ENCODE results near the gene RHBDF2.

DNA sequence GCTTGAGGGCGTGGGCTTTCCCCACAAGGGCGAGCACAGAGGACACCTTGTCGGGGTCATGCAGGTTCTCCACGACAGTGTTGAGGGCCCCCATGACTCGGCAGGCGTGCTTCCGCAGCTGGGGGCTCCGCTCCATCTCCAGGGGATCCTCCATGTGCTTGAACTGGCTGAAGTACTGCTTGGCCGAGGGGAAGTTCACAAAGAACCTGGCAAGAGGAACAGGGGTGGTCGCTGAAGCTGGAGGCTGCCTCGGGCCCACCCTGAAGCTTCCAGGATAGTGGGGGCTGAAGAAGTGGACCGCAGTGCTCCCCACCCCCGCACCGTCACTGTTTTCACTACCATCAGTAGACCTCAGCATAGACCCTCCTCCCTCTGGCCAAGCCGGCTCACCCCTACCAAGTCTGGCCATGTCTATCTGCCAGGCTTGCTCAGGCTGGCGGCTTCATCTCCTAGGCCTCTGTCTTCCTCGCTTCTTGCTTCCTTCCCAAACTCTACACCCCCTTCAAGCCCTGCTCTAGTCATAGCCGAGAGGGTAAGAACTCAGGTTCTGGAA is 30.3 kb upstream of the RHBDF2 start:
- TF ChIP-seq, protein P1, sequence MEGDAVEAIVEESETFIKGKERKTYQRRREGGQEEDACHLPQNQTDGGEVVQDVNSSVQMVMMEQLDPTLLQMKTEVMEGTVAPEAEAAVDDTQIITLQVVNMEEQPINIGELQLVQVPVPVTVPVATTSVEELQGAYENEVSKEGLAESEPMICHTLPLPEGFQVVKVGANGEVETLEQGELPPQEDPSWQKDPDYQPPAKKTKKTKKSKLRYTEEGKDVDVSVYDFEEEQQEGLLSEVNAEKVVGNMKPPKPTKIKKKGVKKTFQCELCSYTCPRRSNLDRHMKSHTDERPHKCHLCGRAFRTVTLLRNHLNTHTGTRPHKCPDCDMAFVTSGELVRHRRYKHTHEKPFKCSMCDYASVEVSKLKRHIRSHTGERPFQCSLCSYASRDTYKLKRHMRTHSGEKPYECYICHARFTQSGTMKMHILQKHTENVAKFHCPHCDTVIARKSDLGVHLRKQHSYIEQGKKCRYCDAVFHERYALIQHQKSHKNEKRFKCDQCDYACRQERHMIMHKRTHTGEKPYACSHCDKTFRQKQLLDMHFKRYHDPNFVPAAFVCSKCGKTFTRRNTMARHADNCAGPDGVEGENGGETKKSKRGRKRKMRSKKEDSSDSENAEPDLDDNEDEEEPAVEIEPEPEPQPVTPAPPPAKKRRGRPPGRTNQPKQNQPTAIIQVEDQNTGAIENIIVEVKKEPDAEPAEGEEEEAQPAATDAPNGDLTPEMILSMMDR (IDR thresholded peaks at IDR 0.05): no peak
- no peak for TF ChIP-seq POLR2AphosphoS5 (IDR thresholded peaks at IDR 0.05)
- TF ChIP-seq EP300 (IDR thresholded peaks at IDR 0.05; ENCODE audit: low read depth): no peak
